ENCODE measurements around the gene SCFD2.

- TF ChIP-seq RFX5 (IDR thresholded peaks at IDR 0.05; ENCODE audit: low read depth, low read length), result no peak
- no peak for TF ChIP-seq EZH2 (IDR thresholded peaks at IDR 0.05; ENCODE audit: borderline replicate concordance, control insufficient read depth, low read depth, low read length)
- no peak for TF ChIP-seq PBX3 (IDR thresholded peaks at IDR 0.05; ENCODE audit: insufficient replicate concordance, low read depth, low read length)
- TF ChIP-seq RAD21 (IDR thresholded peaks at IDR 0.05; ENCODE audit: insufficient read depth, low read depth, low read length), result no peak
- no peak for TF ChIP-seq EP300 (IDR thresholded peaks at IDR 0.05; ENCODE audit: borderline replicate concordance in 1 of 2, control insufficient read depth in 1 of 2, low read depth in 2 of 2, low read length in 2 of 2)
- TF ChIP-seq JUNB (IDR thresholded peaks at IDR 0.05), result no peak
- TF ChIP-seq CTCF (IDR thresholded peaks at IDR 0.05 in 2 of 3, conservative IDR thresholded peaks at IDR 0.05 in 1 of 3; ENCODE audit: control insufficient read depth in 2 of 3, extremely low read depth in 1 of 3, insufficient read depth in 1 of 3, low read depth in 3 of 3, low read length in 3 of 3), result no peak
- TF ChIP-seq SMC3 (IDR thresholded peaks at IDR 0.05; ENCODE audit: borderline replicate concordance, low read length), result no peak
- TF ChIP-seq MYC (IDR thresholded peaks at IDR 0.05; ENCODE audit: insufficient read depth, insufficient read length, insufficient replicate concordance, low read length, severe bottlenecking), result no peak
Measured at GRCh38 chr4:52912608-52913007, 453.3 kb downstream of the SCFD2 start.
